WI38 (cell line): Measurements from ENCODE around the gene TM9SF2.
"Not testable (repeated sequence)": the region's sequence is repeated elsewhere in the genome, so short reads cannot be mapped to it uniquely, and the experiment has no call there.

ENCODE experiments used
- H3K4me3 ChIP-seq: 2 replicates; pipeline ENCODE4 v1.5.1; 2011; ENCODE audit warnings: low read depth, mild to moderate bottlenecking, control low read depth, low read length
- CTCF ChIP-seq: IDR thresholded peaks from 2 replicates; pipeline ENCODE4 v1.5.1; 2012; ENCODE audit warnings: low read depth, mild to moderate bottlenecking, control low read depth, low read length

Gene TM9SF2

GRCh38 chr13:99566125-99567083 is 65.1 kb downstream of the TM9SF2 start:
- no peak for TF ChIP-seq CTCF
- H3K4me3 ChIP-seq, result no peak overlapping the region

GRCh38 chr13:99568901-99569300 is 67.6 kb downstream of the TM9SF2 start:
- H3K4me3 ChIP-seq, result not testable (repeated sequence)

GRCh38 chr13:99572131-99572530 is 70.9 kb downstream of the TM9SF2 start:
- H3K4me3 ChIP-seq, result no peak overlapping the region
- TF ChIP-seq CTCF, result no peak

- no peak for TF ChIP-seq CTCF
- no peak overlapping the region for H3K4me3 ChIP-seq
Measured at GRCh38 chr13:99572921-99573320, 71.6 kb downstream of the TM9SF2 start.

- no peak overlapping the region for H3K4me3 ChIP-seq
- TF ChIP-seq CTCF, result no peak
Measured at GRCh38 chr13:99575376-99576120, 74.3 kb downstream of the TM9SF2 start.

- 0 out of 2 replicates have a peak, but pooled peaks have one; percentile 9 for TF ChIP-seq CTCF
Measured at GRCh38 chr13:99577934-99578917, 77.0 kb downstream of the TM9SF2 start.

More at GRCh38 chr13:99577934-99578917, 77.0 kb downstream of the TM9SF2 start:
- no peak overlapping the region for H3K4me3 ChIP-seq
